HG03520 (cell line): ENCODE data around the gene GALNT2.
A peak's percentile ranks its signal among the peaks of the same experiment; 100 is the strongest.

ENCODE experiments used
- ATAC-seq: cut with Tn5 transposase; IDR thresholded peaks from one replicate; pipeline ENCODE4 v1.9.1; 2021; ENCODE audit warnings: mild to moderate bottlenecking, moderate library complexity; ENCODE audit not compliant: unreplicated experiment

Gene GALNT2

GRCh38 chr1:230326971-230327891, 260.2 kb downstream of the GALNT2 start:
- no peak for ATAC-seq

- ATAC-seq: peak; percentile 50
These were observed 260.9 kb downstream of the GALNT2 start for GRCh38 chr1:230327892-230328284.

- no peak for ATAC-seq
These were observed 261.4 kb downstream of the GALNT2 start for GRCh38 chr1:230328342-230329015.

- no peak for ATAC-seq
These were observed 263.1 kb downstream of the GALNT2 start for GRCh38 chr1:230330157-230330556.
